Liver (tissue), 9 donors: Measurements from ENCODE around the gene APPL1. TPM values are rescaled to one million over a fixed set of nuclear protein-coding genes. Genes with fewer than 3 reads are reported as not detected.

ENCODE experiments used
- DNase-seq: peaks from one replicate; pipeline ENCODE4 v3.0.0-alpha.2; 2017; ENCODE audit warnings: low spot score
- H3K27ac ChIP-seq, 2 donors: one replicate each; pipeline ENCODE4 v1.7.0; 2013; ENCODE audit warnings: inconsistent platforms in 2 of 2, low read length in 2 of 2, control low read depth in 1 of 2, low read depth in 1 of 2, mild to moderate bottlenecking in 1 of 2
- H3K27me3 ChIP-seq, 4 donors: one replicate each; pipeline versions ENCODE4 v1.6.1 to v1.7.0; 2013; ENCODE audit warnings: low read length in 3 of 4, inconsistent platforms in 1 of 4, mild to moderate bottlenecking in 1 of 4, moderate library complexity in 1 of 4; ENCODE audit not compliant: control insufficient read depth in 4 of 4, insufficient read depth in 4 of 4
- H3K36me3 ChIP-seq, 4 donors: one replicate each; pipeline versions ENCODE4 v1.6.1 to v1.7.0; 2013; ENCODE audit warnings: low read length in 3 of 4, mild to moderate bottlenecking in 3 of 4, low read depth in 1 of 4, moderate library complexity in 1 of 4; ENCODE audit not compliant: control insufficient read depth in 4 of 4, insufficient read depth in 3 of 4
- H3K4me1 ChIP-seq, 4 donors: one replicate each; pipeline versions ENCODE4 v1.6.1 to v1.7.0; 2013; ENCODE audit warnings: low read length in 3 of 4, mild to moderate bottlenecking in 3 of 4, moderate library complexity in 1 of 4; ENCODE audit not compliant: control insufficient read depth in 4 of 4, insufficient read depth in 4 of 4
- H3K4me3 ChIP-seq, 3 donors: one replicate each; pipeline versions ENCODE4 v1.6.1 to v1.7.0; 2013; ENCODE audit warnings: low read length in 3 of 3, control low read depth in 1 of 3, low read depth in 1 of 3, mild to moderate bottlenecking in 1 of 3
- H3K9ac ChIP-seq, 2 donors: one replicate each; pipeline ENCODE4 v1.7.0; 2013; ENCODE audit warnings: low read length in 2 of 2, mild to moderate bottlenecking in 2 of 2, moderate library complexity in 2 of 2, control low read depth in 1 of 2, low read depth in 1 of 2
- H3K9me3 ChIP-seq, 4 donors: one replicate each; pipeline versions ENCODE4 v1.6.1 to v1.7.0; 2013; ENCODE audit warnings: low read length in 3 of 4; ENCODE audit not compliant: control insufficient read depth in 4 of 4
- EGR1 ChIP-seq, 2 donors: IDR thresholded peaks; 2 replicates each; pipeline ENCODE4 v1.6.1; 2016 to 2018; ENCODE audit warnings: antibody characterized with exemption in 2 of 2, low read depth in 2 of 2
- FOXA1 ChIP-seq: IDR thresholded peaks from 2 replicates; pipeline ENCODE4 v1.6.1; 2016; ENCODE audit warnings: antibody characterized with exemption
- GABPA ChIP-seq, 2 donors: IDR thresholded peaks in 1 of 2; conservative IDR thresholded peaks in 1 of 2; 2 replicates each; pipeline ENCODE4 v1.6.1; 2016; ENCODE audit warnings: antibody characterized with exemption in 2 of 2, mild to moderate bottlenecking in 1 of 2, moderate library complexity in 1 of 2
- JUND ChIP-seq, 2 donors: IDR thresholded peaks; 2 replicates each; pipeline ENCODE4 v1.6.1; 2016; ENCODE audit warnings: antibody characterized with exemption in 2 of 2
- RXRA ChIP-seq, 2 donors: IDR thresholded peaks; 2 replicates each; pipeline ENCODE4 v1.6.1; 2017 to 2018; ENCODE audit warnings: antibody characterized with exemption in 2 of 2, mild to moderate bottlenecking in 1 of 2
- SP1 ChIP-seq: IDR thresholded peaks from 2 replicates; pipeline ENCODE4 v1.6.1; 2018; ENCODE audit warnings: antibody characterized with exemption, mild to moderate bottlenecking
- TAF1 ChIP-seq: conservative IDR thresholded peaks from 2 replicates; pipeline ENCODE4 v1.6.1; 2016; ENCODE audit warnings: antibody characterized with exemption, mild to moderate bottlenecking
- YY1 ChIP-seq: IDR thresholded peaks from 2 replicates; pipeline ENCODE4 v1.6.1; 2016; ENCODE audit warnings: antibody characterized with exemption, mild to moderate bottlenecking
- WGBS: extraction: QIAGEN DNeasy Blood & Tissue Kit; methylation state at CpG from one replicate; pipeline ENCODE4 v1.1.7; 2013; 5-methylcytosine and 5-hydroxymethylcytosine counted together
- polyA plus RNA-seq, 2 donors: library from polyadenylated mRNA; stranded (reverse) in 1 of 2; unstranded in 1 of 2; fragments of 200-250 nt in 1 of 2; fragments of >200 nt in 1 of 2; fragmentation: Nextera tagmentation in 1 of 2; extraction: Ambion mirVana in 1 of 2; gene quantifications; one replicate each; pipeline versions ENCODE4 v1.2.1 to v1.2.3, GENCODE V29; 2013 to 2015
- total RNA-seq, 2 donors: library from RNA; depleted of rRNA; stranded (reverse); fragments of >200 nt; gene quantifications; one replicate each; pipeline ENCODE4 v1.2.3, GENCODE V29; 2014
- TF ChIP-seq, protein P1 (sequence below): IDR thresholded peaks from 2 replicates; pipeline ENCODE4 v1.6.1; 2016; ENCODE audit warnings: antibody characterized with exemption, mild to moderate bottlenecking
- TF ChIP-seq, protein P2 (sequence below): IDR thresholded peaks from 2 replicates; pipeline ENCODE4 v1.6.1; 2016; ENCODE audit warnings: antibody characterized with exemption
- TF ChIP-seq, protein P3 (sequence below): fragments of 150-350 bp; IDR thresholded peaks from 2 replicates; pipeline ENCODE4 v1.5.1; 2017; ENCODE audit warnings: improper control_type of control experiment, low read depth, low read length; ENCODE audit not compliant: missing input control
- TF ChIP-seq, protein P4 (sequence below): IDR thresholded peaks from 2 replicates; pipeline ENCODE4 v1.6.1; 2016; ENCODE audit warnings: antibody characterized with exemption
- donor health status: healthy.
- donor health status: healthy.
- donor health status: healthy.
- donor health status: healthy.
- donor health status: healthy.

APPL1 gene
- total and polyA plus RNA-seq, 4 donors: 7.7 to 30.3 (median 19.2) TPM

DNA sequence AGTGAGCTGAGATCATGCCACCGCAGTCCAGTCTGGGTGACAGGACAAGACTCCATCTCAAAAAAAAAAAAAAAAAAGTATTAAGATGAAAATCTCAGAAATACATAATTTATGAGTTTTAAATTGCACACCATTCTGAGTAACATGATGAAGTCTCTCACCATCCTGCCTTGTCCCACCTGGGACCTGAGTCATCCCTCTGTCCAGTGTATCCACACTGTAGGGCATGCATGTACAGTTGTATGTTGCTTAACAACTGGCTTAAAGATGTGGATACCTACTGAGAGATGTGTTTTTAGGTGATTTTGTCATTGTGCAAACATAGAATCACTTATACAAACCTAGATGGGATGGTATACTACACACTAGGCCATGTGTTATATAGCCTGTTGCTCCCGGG is 47.9 kb downstream of the APPL1 start (continued):
- TF ChIP-seq, protein P1, sequence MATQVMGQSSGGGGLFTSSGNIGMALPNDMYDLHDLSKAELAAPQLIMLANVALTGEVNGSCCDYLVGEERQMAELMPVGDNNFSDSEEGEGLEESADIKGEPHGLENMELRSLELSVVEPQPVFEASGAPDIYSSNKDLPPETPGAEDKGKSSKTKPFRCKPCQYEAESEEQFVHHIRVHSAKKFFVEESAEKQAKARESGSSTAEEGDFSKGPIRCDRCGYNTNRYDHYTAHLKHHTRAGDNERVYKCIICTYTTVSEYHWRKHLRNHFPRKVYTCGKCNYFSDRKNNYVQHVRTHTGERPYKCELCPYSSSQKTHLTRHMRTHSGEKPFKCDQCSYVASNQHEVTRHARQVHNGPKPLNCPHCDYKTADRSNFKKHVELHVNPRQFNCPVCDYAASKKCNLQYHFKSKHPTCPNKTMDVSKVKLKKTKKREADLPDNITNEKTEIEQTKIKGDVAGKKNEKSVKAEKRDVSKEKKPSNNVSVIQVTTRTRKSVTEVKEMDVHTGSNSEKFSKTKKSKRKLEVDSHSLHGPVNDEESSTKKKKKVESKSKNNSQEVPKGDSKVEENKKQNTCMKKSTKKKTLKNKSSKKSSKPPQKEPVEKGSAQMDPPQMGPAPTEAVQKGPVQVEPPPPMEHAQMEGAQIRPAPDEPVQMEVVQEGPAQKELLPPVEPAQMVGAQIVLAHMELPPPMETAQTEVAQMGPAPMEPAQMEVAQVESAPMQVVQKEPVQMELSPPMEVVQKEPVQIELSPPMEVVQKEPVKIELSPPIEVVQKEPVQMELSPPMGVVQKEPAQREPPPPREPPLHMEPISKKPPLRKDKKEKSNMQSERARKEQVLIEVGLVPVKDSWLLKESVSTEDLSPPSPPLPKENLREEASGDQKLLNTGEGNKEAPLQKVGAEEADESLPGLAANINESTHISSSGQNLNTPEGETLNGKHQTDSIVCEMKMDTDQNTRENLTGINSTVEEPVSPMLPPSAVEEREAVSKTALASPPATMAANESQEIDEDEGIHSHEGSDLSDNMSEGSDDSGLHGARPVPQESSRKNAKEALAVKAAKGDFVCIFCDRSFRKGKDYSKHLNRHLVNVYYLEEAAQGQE: no peak
- TF ChIP-seq YY1: no peak

DNA sequence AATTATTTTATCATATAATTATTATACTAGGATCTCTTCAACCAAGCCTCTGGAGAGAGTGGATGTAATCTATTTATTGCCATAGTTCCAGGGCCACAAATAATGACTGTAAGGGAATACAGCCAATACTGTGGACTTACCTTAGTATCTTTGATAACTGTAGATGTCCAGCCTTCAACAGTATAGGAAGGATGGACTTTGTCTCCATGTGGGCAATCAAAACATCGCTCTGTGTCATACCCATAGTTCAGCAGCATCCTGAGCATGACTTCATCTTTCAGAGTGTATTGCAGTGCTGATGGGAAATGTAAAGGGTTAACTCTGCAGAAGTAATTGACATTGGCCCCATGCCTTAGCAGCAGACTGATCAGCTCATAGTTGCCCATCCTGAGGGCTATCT is 50.7 kb downstream of the APPL1 start:
- Histone ChIP-seq H3K27me3 (no peaks in the 10 kb centered on the region), H3K9me3 (no peaks in the 10 kb centered on the region), H3K4me1 (no peaks in the 10 kb centered on the region), H3K4me3 (no peak overlapping the region), H3K9ac (no peak overlapping the region), H3K27ac (no peak overlapping the region), H3K36me3 (peaks cover 0 to 11% (median 1%) of the 10 kb centered on the region in 4 donors)
- TF ChIP-seq, protein P2, sequence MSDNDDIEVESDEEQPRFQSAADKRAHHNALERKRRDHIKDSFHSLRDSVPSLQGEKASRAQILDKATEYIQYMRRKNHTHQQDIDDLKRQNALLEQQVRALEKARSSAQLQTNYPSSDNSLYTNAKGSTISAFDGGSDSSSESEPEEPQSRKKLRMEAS: no peak
- TF ChIP-seq JUND (IDR thresholded peaks at IDR 0.05): no peak
- no peak for TF ChIP-seq RXRA (IDR thresholded peaks at IDR 0.05)
- no peak for TF ChIP-seq GABPA (IDR thresholded peaks at IDR 0.05 in 1 of 2, conservative IDR thresholded peaks at IDR 0.05 in 1 of 2)
- TF ChIP-seq, protein P3, sequence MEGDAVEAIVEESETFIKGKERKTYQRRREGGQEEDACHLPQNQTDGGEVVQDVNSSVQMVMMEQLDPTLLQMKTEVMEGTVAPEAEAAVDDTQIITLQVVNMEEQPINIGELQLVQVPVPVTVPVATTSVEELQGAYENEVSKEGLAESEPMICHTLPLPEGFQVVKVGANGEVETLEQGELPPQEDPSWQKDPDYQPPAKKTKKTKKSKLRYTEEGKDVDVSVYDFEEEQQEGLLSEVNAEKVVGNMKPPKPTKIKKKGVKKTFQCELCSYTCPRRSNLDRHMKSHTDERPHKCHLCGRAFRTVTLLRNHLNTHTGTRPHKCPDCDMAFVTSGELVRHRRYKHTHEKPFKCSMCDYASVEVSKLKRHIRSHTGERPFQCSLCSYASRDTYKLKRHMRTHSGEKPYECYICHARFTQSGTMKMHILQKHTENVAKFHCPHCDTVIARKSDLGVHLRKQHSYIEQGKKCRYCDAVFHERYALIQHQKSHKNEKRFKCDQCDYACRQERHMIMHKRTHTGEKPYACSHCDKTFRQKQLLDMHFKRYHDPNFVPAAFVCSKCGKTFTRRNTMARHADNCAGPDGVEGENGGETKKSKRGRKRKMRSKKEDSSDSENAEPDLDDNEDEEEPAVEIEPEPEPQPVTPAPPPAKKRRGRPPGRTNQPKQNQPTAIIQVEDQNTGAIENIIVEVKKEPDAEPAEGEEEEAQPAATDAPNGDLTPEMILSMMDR: no peak
- TF ChIP-seq SP1: no peak
- TF ChIP-seq TAF1: no peak
- TF ChIP-seq FOXA1: no peak
- TF ChIP-seq, protein P1: no peak
- TF ChIP-seq EGR1 (IDR thresholded peaks at IDR 0.05; ENCODE audit: low read depth in 2 of 2): no peak
- TF ChIP-seq, protein P4, sequence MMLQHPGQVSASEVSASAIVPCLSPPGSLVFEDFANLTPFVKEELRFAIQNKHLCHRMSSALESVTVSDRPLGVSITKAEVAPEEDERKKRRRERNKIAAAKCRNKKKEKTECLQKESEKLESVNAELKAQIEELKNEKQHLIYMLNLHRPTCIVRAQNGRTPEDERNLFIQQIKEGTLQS: no peak
- TF ChIP-seq YY1: no peak
- DNase-seq: no peak
- 86% methylated on average over 1 of the region's 1 CpG for WGBS
